ENCODE data around the gene KIF23. TPM values are rescaled to one million over a fixed set of nuclear protein-coding genes. Genes with fewer than 3 reads are reported as not detected.

Gene KIF23
- total RNA-seq, 1 donor from 2014 or later = 193 TPM

- no peak overlapping the region for H3K4me3 Mint-ChIP-seq
- no peak for DNase-seq (ENCODE audit: low spot score)
- H3K27ac Mint-ChIP-seq = no peak overlapping the region
- H3K4me1 Mint-ChIP-seq = no peaks in the 10 kb centered on the region
- H3K79me2 ChIP-seq (ENCODE audit: low read depth) = peaks cover 5% of the 10 kb centered on the region
- H3K27me3 Mint-ChIP-seq (ENCODE audit: insufficient read depth, low read depth) = no peaks in the 10 kb centered on the region
- peaks cover 49% of the 10 kb centered on the region for H3K36me3 ChIP-seq
- H3F3A ChIP-seq (ENCODE audit: low read depth) = peaks cover 13% of the 10 kb centered on the region
- no peaks in the 10 kb centered on the region for H3K9me3 Mint-ChIP-seq
- H3K9me3 ChIP-seq (ENCODE audit: low read depth) = no peaks in the 10 kb centered on the region
- H3K36me3 Mint-ChIP-seq = peaks cover 37% of the 10 kb centered on the region
- no peak overlapping the region for H3K4me3 ChIP-seq
- H3K4me2 ChIP-seq = no peak overlapping the region
- H3K27me3 ChIP-seq = no peaks in the 10 kb centered on the region
- no peak overlapping the region for H3K9ac ChIP-seq
- H2AFZ ChIP-seq (replicated peaks) = no peak overlapping the region
- no peaks in the 10 kb centered on the region for H3K4me1 ChIP-seq
- H4K20me1 ChIP-seq (ENCODE audit: low read depth) = peaks cover 27% of the 10 kb centered on the region
- no peak overlapping the region for H3K27ac ChIP-seq
- TF ChIP-seq, protein P1, sequence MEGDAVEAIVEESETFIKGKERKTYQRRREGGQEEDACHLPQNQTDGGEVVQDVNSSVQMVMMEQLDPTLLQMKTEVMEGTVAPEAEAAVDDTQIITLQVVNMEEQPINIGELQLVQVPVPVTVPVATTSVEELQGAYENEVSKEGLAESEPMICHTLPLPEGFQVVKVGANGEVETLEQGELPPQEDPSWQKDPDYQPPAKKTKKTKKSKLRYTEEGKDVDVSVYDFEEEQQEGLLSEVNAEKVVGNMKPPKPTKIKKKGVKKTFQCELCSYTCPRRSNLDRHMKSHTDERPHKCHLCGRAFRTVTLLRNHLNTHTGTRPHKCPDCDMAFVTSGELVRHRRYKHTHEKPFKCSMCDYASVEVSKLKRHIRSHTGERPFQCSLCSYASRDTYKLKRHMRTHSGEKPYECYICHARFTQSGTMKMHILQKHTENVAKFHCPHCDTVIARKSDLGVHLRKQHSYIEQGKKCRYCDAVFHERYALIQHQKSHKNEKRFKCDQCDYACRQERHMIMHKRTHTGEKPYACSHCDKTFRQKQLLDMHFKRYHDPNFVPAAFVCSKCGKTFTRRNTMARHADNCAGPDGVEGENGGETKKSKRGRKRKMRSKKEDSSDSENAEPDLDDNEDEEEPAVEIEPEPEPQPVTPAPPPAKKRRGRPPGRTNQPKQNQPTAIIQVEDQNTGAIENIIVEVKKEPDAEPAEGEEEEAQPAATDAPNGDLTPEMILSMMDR (IDR thresholded peaks at IDR 0.05) = no peak
- TF ChIP-seq EZH2phosphoT487 (IDR thresholded peaks at IDR 0.05) = no peak
- TF ChIP-seq EZH2 (IDR thresholded peaks at IDR 0.05) = no peak
Observed at GRCh38 chr15:69435985-69436384, 21.8 kb downstream of the KIF23 start.

DNA sequence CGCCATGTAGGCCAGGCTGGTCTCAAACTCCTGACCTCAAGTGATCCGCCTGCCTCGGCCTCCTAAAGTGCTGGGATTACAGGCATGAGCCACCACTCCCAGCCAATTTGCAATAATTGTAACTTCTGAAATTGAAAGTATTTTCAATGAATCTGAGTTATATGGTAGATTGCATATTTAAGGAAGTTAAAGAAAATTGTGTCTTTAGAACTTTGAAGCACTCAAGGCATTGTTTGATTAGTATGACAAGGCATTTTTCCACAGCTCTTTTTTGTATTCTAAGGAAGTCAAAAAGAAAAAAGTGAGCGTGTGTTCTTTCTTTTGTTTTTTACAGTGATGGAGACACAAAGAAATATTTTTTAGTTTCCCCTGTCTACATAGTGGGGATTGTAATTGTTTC lies 22.8 kb downstream of the KIF23 start:
- H3F3A ChIP-seq (ENCODE audit: low read depth) = peaks cover 13% of the 10 kb centered on the region
- no peaks in the 10 kb centered on the region for H3K27me3 ChIP-seq
- no peak overlapping the region for H3K4me3 ChIP-seq
- Mint-ChIP-seq H3K27ac (no peak overlapping the region), H3K36me3 (peaks cover 31% of the 10 kb centered on the region), H3K9me3 (no peaks in the 10 kb centered on the region), H3K4me1 (no peaks in the 10 kb centered on the region), H3K27me3 (ENCODE audit: insufficient read depth, low read depth) (no peaks in the 10 kb centered on the region), H3K4me3 (no peak overlapping the region)
- H3K27ac ChIP-seq = no peak overlapping the region
- H4K20me1 ChIP-seq (ENCODE audit: low read depth) = peaks cover 20% of the 10 kb centered on the region
- TF ChIP-seq, protein P1 (IDR thresholded peaks at IDR 0.05) = no peak
- TF ChIP-seq EZH2 (IDR thresholded peaks at IDR 0.05) (no peak), EZH2phosphoT487 (IDR thresholded peaks at IDR 0.05) (no peak)
- H3K4me2 ChIP-seq = no peak overlapping the region
- DNase-seq (ENCODE audit: low spot score) = no peak
- peaks cover 55% of the 10 kb centered on the region for H3K36me3 ChIP-seq
- no peaks in the 10 kb centered on the region for H3K4me1 ChIP-seq
- peaks cover 5% of the 10 kb centered on the region for H3K79me2 ChIP-seq (ENCODE audit: low read depth)
- H3K9ac ChIP-seq = no peak overlapping the region
- no peaks in the 10 kb centered on the region for H3K9me3 ChIP-seq (ENCODE audit: low read depth)
- no peak overlapping the region for H2AFZ ChIP-seq (replicated peaks)

- H3K4me1 Mint-ChIP-seq = no peaks in the 10 kb centered on the region
- no peak overlapping the region for H3K27ac ChIP-seq
- no peaks in the 10 kb centered on the region for H3K9me3 ChIP-seq (ENCODE audit: low read depth)
- H3K79me2 ChIP-seq (ENCODE audit: low read depth) = no peaks in the 10 kb centered on the region
- no peaks in the 10 kb centered on the region for H3K27me3 Mint-ChIP-seq (ENCODE audit: insufficient read depth, low read depth)
- H4K20me1 ChIP-seq (ENCODE audit: low read depth) = peaks cover under 1% of the 10 kb centered on the region
- no peak overlapping the region for H3K4me2 ChIP-seq
- no peaks in the 10 kb centered on the region for H3K27me3 ChIP-seq
- H3K4me3 ChIP-seq = no peak overlapping the region
- no peak overlapping the region for H3K27ac Mint-ChIP-seq
- H2AFZ ChIP-seq (replicated peaks) = no peak overlapping the region
- TF ChIP-seq, protein P1 (IDR thresholded peaks at IDR 0.05) = no peak
- TF ChIP-seq EZH2phosphoT487 (IDR thresholded peaks at IDR 0.05) = no peak
- TF ChIP-seq EZH2 (IDR thresholded peaks at IDR 0.05) = no peak
- peaks cover 13% of the 10 kb centered on the region for H3F3A ChIP-seq (ENCODE audit: low read depth)
- H3K4me3 Mint-ChIP-seq = no peak overlapping the region
- H3K9ac ChIP-seq = no peak overlapping the region
- no peaks in the 10 kb centered on the region for H3K4me1 ChIP-seq
- peaks cover 25% of the 10 kb centered on the region for H3K36me3 Mint-ChIP-seq
- H3K36me3 ChIP-seq = peaks cover 61% of the 10 kb centered on the region
- no peaks in the 10 kb centered on the region for H3K9me3 Mint-ChIP-seq
- no peak for DNase-seq (ENCODE audit: low spot score)
Observed at GRCh38 chr15:69439623-69440022, 25.5 kb downstream of the KIF23 start.
